ENCODE data around the gene ADORA1.

ADORA1 gene

DNA sequence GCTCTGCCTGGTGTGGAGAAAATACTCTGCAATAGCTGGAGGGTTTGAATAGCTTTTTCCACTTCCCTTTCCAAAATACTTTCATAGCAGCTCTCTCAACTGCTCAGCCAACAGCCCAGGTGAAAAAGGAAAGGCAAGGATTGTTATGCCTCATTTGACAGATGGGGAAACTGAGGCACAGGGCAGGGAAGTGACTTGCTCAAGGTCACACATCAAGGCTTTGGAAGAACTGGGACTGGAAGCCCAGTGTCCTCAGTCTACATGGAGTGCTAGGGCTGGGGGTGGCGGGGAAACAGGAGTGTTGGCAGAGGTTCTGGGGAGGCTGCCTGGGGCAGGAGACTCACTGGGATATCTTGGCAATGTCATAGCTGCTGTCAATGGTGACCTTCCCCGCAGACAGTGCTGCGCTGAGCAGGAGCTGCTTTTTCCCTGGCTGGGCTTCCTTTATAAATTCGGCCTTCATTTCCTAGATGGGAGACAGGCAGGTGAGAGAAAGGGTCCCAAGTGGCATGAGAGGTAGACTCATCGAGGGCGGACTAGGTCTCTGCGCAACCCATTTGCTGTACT lies 54.9 kb downstream of the ADORA1 start:
- no peak overlapping the region for H3K4me3 ChIP-seq (ENCODE audit: low read depth, low read length)
- TF ChIP-seq, protein P1, sequence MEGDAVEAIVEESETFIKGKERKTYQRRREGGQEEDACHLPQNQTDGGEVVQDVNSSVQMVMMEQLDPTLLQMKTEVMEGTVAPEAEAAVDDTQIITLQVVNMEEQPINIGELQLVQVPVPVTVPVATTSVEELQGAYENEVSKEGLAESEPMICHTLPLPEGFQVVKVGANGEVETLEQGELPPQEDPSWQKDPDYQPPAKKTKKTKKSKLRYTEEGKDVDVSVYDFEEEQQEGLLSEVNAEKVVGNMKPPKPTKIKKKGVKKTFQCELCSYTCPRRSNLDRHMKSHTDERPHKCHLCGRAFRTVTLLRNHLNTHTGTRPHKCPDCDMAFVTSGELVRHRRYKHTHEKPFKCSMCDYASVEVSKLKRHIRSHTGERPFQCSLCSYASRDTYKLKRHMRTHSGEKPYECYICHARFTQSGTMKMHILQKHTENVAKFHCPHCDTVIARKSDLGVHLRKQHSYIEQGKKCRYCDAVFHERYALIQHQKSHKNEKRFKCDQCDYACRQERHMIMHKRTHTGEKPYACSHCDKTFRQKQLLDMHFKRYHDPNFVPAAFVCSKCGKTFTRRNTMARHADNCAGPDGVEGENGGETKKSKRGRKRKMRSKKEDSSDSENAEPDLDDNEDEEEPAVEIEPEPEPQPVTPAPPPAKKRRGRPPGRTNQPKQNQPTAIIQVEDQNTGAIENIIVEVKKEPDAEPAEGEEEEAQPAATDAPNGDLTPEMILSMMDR (IDR thresholded peaks at IDR 0.05; ENCODE audit: insufficient read depth, low read depth, low read length, missing control alignments): no peak
- no peak for DNase-seq (ENCODE audit: low read depth)

DNA sequence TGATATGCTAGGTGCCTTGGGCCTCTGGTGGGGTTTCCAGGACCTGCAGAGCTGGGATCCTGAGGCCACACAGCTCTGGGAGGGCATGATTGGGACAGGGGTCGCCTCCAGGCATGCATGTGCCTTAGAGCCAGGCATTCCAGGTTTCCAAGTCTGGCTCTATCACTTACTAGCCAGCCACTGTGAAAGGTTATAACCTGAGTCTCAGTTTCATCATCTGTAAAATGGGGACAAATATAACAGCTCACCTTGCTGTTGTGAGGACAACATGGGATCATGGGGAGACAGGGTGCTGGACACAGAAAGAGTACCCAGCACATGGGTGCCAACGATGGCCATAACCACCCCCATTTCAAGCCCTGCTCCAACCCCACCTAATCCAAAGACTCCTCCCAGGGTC lies 56.3 kb downstream of the ADORA1 start:
- DNase-seq (ENCODE audit: low read depth): no peak
- H3K4me3 ChIP-seq (ENCODE audit: low read depth, low read length): no peak overlapping the region
- TF ChIP-seq, protein P1 (IDR thresholded peaks at IDR 0.05; ENCODE audit: insufficient read depth, low read depth, low read length, missing control alignments): no peak

DNA sequence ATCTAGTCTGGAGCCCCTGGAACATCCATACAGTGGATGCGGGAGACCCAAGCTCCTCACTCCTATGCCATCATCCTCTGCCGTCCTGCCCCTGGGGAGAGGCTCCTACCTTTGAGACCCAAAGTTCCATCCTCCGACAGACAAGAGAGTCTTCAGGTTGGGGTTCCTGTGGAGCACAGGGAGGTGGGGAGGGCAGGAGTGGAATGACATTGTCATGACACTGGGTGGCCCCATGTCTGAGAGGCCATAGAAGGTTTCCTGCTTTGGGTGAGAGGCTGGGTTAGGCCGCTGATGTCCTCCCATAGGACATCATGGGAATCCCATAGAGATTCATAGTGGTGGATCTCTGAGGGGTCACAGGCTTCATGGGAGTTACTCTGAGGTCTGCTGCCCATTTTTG lies 56.9 kb downstream of the ADORA1 start:
- no peak for DNase-seq (ENCODE audit: low read depth)
- no peak overlapping the region for H3K4me3 ChIP-seq (ENCODE audit: low read depth, low read length)
- TF ChIP-seq, protein P1 (IDR thresholded peaks at IDR 0.05; ENCODE audit: insufficient read depth, low read depth, low read length, missing control alignments): no peak

DNA sequence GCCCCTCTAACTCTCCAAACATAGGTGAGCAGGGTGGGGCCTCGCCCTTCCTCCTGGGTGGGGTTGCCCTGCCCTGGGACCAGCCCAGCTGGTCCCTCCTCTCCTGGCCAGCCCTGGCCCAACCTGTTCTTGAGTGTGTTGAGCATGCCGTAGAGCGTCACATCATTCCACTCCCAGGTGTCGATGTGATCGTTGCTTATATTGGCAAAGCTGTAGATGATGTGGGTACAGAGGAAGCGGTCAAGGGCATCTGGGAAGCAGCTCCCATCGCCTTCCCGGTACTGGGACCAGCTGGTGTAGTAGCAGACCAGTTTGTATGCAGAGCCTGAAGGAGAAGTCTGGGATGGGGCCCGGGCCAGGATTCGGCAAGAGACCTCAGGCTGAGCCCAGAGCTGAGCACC lies 57.5 kb downstream of the ADORA1 start:
- TF ChIP-seq, protein P1 (IDR thresholded peaks at IDR 0.05; ENCODE audit: insufficient read depth, low read depth, low read length, missing control alignments): no peak
- H3K4me3 ChIP-seq (ENCODE audit: low read depth, low read length): no peak overlapping the region
- no peak for DNase-seq (ENCODE audit: low read depth)

DNA sequence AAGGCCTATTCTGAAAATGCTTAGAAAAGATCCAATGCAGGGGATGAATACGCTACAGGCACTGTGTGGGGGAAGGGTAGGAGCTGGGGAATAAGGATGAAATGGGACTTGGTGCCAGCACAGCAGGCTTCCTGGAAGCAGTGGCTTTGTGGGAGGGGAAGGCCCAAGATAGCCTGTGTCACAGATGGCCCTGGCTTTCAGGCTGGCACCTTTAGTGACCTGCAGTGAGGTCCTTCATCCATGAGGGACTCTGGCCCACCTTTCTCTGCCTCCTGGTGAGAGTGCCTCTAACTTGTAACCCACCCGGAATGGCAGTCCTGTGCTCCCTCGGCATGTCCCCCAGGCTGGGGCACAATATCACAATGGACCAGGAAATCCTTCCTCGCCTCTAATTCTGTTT lies 58.1 kb downstream of the ADORA1 start:
- H3K4me3 ChIP-seq (ENCODE audit: low read depth, low read length): no peak overlapping the region
- DNase-seq (ENCODE audit: low read depth): no peak
- TF ChIP-seq, protein P1 (IDR thresholded peaks at IDR 0.05; ENCODE audit: insufficient read depth, low read depth, low read length, missing control alignments): no peak

DNA sequence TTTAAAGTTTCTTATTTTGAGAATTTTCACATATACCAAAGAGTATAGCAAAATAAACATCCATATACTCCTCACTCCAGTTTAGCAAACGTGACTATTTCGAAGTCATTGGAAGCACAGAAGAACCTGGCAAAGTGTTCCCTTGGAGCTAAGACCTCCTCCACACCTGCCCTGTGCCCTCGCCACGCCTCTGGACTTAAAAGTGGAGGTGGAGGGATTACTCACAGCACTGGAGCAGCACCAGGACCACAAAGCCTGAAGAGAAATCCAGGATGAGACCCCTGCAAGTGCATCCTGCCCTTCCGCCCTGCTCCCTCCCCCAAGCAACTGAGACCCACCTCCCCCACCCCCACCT lies 58.5 kb downstream of the ADORA1 start:
- no peak for DNase-seq (ENCODE audit: low read depth)
- no peak overlapping the region for H3K4me3 ChIP-seq (ENCODE audit: low read depth, low read length)
- TF ChIP-seq, protein P1 (IDR thresholded peaks at IDR 0.05; ENCODE audit: insufficient read depth, low read depth, low read length, missing control alignments): no peak
